Activated CD4-positive, alpha-beta T cell treated with anti-CD3 and anti-CD28 coated beads, Interleukin-2, amount 50 U/mL, for 24 hours (primary cell): ENCODE measurements around the gene DENND4A.
A peak's percentile ranks its signal among the peaks of the same experiment; 100 is the strongest.
"Not testable (repeated sequence)": the region's sequence is repeated elsewhere in the genome, so short reads cannot be mapped to it uniquely, and the experiment has no call there.

ENCODE experiments used
- DNase-seq, 2 donors: peaks; one replicate each; pipeline ENCODE4 v3.0.0-alpha.2; 2020; ENCODE audit warnings: low read depth in 1 of 2, low spot score in 1 of 2

Gene DENND4A

DNA sequence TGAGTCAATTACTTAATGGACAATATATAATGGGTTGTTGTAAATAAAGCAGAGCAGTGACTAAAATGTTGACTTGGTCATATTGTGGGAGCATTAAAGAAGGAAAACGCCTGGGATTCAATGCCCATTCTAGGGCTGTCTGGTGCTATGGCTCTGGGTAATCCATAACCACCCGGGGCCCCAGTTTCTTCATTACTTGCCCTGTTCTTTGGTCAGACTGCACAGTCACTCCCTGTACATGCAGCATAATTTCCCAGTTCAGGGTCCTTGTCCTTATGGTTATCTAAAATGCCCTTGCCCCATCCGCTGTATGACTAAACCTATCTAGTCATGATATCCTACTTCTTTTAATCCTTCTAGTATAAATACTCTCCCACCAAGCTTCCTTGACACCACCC is 27.5 kb upstream of the DENND4A start:
- DNase-seq = no peak

DNA sequence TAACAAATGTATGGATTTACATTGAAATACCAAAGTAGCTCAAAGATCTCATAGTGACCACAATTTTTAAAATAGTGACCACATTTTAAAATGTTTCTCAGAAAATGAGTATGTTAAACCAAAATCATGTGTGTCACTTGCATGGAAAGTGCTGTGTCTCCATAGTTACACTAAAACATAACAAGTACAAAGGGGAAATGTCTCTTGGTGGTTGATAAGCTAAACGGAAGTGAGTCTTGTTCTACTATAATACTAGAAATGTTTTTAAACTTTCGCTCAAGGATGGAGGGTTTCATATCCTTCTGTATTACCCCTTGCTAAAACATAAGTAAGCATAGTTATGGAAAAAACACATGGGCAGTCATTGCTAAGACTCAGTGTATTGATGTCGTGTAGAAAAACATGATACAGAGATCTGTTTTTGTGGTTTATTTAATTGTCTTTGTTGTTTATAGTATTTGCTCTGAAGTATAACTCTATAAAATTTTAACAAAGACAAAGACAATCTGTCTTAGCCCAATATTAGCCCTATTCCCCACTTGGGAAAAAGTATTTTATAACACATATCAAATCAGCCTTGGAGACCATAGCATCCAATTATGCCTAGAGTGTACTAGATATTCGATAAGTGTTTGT is 27.0 kb upstream of the DENND4A start:
- peak in 1 of 2 donors; percentile 30 for DNase-seq

DNA sequence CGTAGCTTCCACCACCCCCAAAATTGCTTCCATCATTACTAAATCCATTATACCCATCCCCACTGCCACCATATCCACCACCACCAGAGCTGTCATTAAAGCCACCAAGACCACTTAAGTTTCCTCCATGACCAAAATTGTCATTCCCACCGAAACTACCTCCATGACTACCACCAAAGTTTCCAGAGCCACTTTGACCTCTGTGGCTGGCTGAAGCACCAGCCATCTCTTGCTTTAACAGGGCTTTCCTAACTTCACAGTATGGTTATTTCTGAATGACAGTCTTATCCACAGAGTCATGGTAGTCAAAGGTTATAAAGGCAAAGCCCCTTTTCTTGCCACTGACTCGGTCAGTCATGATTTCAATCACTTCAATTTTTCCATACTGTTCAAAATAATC is 24.3 kb upstream of the DENND4A start:
- no peak for DNase-seq

DNA sequence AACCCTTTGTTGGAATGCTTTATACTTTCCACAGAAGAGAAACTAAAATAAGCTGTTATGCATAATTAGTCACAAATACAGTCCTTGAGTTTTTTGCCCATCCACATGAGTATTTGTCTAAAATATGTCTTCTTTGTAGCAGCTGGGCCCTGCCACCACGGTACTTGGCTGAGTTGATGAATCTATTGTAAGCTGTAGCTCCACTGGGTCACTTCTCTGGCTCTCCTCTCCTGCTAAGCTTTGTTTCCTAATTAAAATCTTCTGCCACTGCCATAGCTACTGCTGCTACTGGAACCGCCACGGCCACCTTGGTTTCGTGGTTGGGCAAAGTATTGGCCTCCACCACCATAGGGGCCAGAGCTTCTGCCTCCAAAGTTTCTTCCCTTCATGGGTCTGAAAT is 23.9 kb upstream of the DENND4A start:
- DNase-seq = not testable (repeated sequence)

DNA sequence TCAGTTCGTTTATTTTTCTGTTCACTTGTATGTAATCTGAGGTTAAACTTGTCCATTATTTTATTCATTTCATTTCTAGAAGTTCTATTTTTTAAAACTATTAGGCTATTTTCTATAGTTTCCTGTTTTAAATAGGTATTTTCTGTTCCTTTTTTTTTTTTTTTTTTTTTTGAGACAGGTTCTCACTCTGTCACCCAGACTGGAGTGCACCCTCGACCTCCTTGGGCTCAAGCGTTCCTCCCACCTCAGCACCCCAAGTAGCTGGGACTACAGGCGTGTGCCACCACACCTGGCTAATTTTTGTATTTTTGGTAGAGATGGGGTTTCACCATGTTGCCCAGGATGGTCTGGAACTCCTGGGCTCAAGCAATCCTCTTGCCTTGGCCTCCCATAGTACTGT is 22.2 kb upstream of the DENND4A start:
- not testable (repeated sequence) for DNase-seq

GRCh38 chr15:65812916-65813315 is 20.8 kb upstream of the DENND4A start:
- DNase-seq = no peak

GRCh38 chr15:65812467-65812866 is 20.4 kb upstream of the DENND4A start:
- no peak for DNase-seq

DNA sequence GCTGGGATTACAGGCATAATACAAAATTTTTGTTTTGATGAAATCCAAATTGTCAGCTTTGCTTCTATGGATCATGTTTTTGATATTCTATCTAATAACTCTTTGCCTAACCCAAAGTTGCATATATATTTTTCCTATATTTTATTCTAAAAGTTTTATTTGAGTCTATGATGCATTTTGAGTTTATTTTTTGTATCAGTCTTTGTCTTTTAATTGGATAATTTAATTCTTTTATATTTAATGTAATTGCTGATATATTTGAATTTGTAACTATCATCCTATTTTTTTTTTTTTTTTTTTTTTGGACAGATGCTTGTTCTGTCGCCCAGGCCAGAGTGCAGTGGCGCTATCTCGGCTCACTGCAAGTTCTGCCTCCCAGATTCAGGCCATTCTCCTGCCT is 19.7 kb upstream of the DENND4A start:
- DNase-seq = no peak

- DNase-seq = not testable (repeated sequence)
Observed at GRCh38 chr15:65811011-65811733, 19.1 kb upstream of the DENND4A start.

DNA sequence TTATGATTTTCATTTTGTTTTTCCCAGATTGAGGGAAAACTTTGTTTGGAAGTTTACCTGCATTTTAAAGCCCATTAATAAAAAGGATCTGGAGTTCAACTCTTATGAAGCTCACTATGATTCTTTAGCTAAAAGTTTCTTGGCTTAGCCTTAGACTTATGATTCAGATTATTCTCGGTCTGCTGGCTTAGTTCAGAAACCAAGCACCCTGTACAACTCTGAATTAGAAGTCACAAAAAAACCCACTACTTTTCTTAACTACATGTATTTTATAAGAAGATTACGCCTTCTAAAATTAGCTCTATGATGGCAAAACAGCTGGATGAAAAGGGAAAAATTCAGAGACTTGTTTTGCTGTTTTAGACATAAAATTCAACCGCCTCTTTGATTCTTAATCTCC is 14.3 kb upstream of the DENND4A start:
- no peak for DNase-seq

DNA sequence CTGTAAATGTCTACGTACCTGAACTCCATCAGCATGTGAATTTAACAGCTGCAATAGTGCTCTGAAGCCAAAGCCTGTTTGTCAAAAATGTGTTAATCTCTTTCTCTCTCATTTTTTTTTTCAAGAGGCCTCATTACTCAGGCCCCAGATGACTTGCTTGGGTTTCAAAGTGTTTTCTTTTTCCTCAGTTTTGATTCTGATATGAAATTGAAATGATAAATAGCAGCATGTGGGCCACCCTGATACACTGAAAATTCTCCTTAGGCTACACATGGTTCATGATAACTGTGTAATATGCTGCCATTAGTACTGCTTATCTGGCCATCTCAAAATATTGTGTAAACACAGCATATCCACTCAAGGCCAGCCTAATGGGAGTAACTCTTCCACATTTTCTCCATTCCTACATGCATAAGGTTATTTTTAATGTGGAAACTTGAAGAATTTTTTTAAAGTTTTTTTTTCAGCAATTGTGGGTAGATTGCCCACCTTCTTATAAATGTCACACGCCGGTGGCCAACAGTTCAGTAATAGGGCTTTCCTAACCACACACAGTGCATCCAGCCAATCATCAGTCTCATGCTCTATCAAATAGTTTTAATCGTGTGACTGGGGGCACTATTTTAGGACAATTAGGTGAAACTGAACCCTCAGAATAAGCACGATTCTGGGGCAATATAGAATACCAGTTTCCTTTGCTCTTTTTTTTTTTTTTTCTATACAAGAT is 13.1 kb upstream of the DENND4A start:
- no peak for DNase-seq

DNA sequence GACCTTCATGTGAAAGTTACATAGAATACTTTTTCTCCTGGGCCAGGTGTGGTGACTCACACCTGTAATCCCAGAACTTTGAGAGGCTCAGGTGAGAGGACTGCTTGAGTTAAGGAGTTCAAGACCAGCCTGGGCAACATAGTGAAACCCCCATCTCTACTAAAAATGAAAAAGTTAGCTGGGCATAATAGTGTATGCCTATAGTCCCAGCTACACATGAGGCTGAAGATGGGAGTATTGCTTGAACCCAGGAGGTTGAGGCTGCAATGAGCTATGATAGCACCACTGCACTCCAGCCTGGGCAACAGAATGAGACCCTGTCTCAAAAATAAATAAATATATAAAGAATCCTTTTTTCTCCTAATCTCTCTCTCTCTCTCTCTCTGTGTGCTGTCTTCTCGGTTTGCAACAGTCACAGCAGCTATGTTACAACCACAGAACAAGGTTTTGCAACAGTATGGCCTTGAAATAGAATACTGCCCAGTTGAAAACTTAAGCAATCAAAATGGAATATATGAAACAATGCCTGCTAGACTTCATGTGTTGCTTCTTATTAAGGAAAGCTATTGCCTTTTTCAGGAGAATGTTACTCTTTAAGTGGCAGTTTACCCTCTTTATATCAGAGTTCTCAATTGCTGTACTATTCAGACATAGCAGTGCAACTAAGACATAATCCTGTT is 12.3 kb upstream of the DENND4A start:
- DNase-seq = no peak

DNA sequence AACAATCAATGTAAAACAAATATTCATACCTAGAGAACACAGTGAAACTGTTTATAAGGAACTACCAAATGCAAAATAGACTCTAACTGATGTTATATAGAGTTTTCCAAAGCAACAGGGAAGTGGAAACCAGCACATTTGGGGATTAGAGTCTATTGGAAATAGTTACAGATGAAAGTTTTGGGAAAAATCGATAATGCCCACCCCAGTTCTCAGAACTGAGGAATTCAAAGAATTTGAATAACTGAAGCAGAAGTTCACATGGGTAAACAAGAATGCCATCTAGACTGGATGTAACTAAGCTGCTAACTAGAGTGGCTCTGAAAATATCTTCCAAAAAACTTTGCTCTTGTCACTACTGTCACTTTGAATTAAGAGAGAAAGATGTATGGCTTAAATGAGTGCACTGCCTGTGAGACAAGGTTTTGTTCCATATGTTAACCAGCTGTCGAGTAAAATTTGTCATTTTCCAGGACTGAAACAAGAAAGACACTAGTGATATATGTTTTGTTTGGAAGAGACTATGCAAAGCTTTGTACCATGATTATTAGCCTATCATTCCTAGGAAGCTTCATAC is 9.2 kb upstream of the DENND4A start:
- DNase-seq = no peak

- DNase-seq = no peak
Observed at GRCh38 chr15:65796610-65797078, 4.6 kb upstream of the DENND4A start.

DNA sequence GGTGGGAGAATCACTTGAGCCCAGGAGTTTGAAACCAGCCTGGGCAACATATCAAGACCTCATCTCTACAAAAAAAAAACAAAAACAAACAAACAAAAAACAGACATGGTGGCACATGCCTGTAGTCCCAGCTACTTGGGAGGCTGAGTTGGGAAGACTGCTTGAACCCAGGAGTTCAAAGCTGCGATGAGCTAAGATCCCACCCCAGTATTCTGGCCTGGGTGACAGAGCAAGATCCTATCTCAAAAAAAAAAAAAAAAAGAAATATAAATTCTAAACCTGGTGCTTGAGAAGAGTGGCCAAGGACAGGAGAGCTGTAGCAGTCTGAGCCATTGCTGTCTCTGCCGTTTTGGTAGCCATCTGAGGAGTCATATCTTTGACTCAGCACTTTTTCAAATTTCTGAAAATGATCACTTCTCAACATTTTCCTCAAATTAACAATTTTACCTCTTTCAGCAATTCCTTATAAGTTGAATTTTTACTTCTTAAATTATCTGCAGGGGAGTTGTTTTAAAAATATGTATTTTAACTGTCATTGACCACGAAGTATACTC is 3.6 kb upstream of the DENND4A start:
- no peak for DNase-seq

DNA sequence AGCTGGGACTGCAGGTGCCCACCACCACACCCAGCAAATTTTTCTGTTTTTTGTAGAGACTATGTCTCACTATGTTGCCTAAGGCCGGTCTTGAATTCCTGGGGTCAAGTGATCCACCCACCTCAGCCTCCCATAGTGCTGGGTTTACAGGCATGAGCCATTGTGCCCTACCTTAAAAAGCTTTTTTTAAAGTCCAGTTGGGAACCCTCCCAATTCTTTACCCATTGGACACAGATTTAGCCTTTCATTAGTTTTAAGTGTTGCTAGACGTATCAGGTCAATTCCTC is 1.7 kb upstream of the DENND4A start:
- DNase-seq = no peak

GRCh38 chr15:65792988-65793817 is 1.1 kb upstream of the DENND4A start:
- DNase-seq = no peak

GRCh38 chr15:65791335-65792137 is 557 bp downstream of the DENND4A start:
- peak in 1 of 2 donors; percentile 21 for DNase-seq

DNA sequence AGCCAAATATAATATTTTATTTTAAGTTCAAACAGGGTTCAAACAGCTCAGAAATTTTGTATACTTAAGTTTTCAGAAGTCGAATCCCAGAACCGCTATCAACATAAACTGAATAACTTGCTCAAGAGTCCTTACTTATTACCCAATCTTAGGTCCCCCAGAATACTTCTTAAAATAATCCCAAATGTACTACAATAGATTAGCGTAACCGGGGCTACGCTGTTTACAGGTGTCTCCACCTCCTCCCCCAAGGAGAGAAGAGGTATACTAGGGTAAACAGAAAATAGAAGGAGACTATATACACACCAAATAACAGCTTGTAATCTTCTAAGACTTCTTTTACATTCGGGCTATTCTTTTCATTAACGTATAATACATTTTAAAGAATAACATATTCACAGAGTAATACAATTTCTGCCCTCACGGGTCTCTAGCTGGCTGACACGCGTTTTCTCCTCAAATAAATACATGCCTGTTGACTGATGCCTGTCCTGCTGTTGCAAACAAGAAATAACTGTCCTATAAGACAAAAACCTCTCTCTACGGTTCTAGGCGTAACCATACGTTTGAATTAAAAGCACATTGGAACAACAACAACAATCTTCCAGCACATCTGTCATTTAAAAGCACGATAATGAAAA is 1.3 kb downstream of the DENND4A start:
- DNase-seq = no peak
